ENCODE results near the gene CTNNAL1. TPM values are rescaled to one million over a fixed set of nuclear protein-coding genes. Genes with fewer than 3 reads are reported as not detected.

CTNNAL1 gene
- total RNA-seq, 2 experiments from 2014 or later = 4.9 to 5.3 TPM

DNA sequence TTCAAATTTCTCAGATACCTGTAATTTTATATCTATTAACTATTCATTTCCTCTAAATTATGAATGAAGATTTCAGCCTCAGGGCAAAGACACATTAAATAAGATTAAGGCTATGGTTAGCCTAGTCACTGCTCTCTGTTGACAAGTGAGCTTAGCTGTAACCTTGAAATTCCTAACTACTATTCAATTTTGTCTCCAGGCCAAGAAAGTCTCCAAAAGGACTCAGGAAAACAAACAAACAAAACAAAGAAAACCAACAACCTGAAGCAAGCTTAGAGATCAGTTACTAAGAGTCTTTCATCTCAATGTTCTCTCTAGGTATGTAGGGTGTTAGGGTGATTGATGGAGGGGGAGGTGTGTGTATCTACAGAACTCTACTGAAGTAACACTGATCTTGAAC is 9.6 kb upstream of the CTNNAL1 start:
- Histone ChIP-seq H3K27me3 (ENCODE audit: control insufficient read depth in 1 of 2, insufficient read depth in 2 of 2, low read length in 2 of 2) (no peaks in the 10 kb centered on the region), H3K27ac (ENCODE audit: low read depth in 1 of 2, low read length in 2 of 2) (no peak overlapping the region), H3K4me1 (ENCODE audit: insufficient read depth, low read length) (no peaks in the 10 kb centered on the region), H3K4me3 (ENCODE audit: low read length) (no peak overlapping the region), H3K36me3 (ENCODE audit: insufficient read depth, low read length) (peaks cover 43% of the 10 kb centered on the region), H3K9me3 (ENCODE audit: control insufficient read depth in 1 of 2, insufficient read depth in 1 of 2, low read length in 2 of 2) (no peaks in the 10 kb centered on the region)
- ChIA-PET CTCF (no interaction called here), POLR2A (no interaction called here)
- Mint-ChIP-seq H3K4me1 (ENCODE audit: low read depth) (peaks cover 24% of the 10 kb centered on the region), H3K36me3 (ENCODE audit: low read depth) (peaks cover 66% of the 10 kb centered on the region), H3K27ac (peak overlapping the region; percentile 32), H3K27me3 (no peaks in the 10 kb centered on the region), H3K9me3 (no peaks in the 10 kb centered on the region), H3K4me3 (no peak overlapping the region)
- intact Hi-C loops (cut with DNase I, micrococcal nuclease) = no loop called here
- TF ChIP-seq CTCF (IDR thresholded peaks at IDR 0.05) = no peak
- ATAC-seq (ENCODE audit: poor library complexity) = no peak
- DNase-seq = no peak

- no peaks in the 10 kb centered on the region for H3K27me3 Mint-ChIP-seq
- no peaks in the 10 kb centered on the region for H3K9me3 Mint-ChIP-seq
- no peaks in the 10 kb centered on the region for H3K27me3 ChIP-seq (ENCODE audit: control insufficient read depth in 1 of 2, insufficient read depth in 2 of 2, low read length in 2 of 2)
- H3K9me3 ChIP-seq (ENCODE audit: control insufficient read depth in 1 of 2, insufficient read depth in 1 of 2, low read length in 2 of 2) = no peaks in the 10 kb centered on the region
- H3K4me3 ChIP-seq (ENCODE audit: low read length) = no peak overlapping the region
- ChIA-PET CTCF (no interaction called here), POLR2A (no interaction called here)
- H3K36me3 Mint-ChIP-seq (ENCODE audit: low read depth) = peaks cover 50% of the 10 kb centered on the region
- peaks cover 31% of the 10 kb centered on the region for H3K36me3 ChIP-seq (ENCODE audit: insufficient read depth, low read length)
- intact Hi-C loops (cut with DNase I, micrococcal nuclease) = no loop called here
- DNase-seq = no peak
- no peak for ATAC-seq (ENCODE audit: poor library complexity)
- no peak overlapping the region for H3K4me3 Mint-ChIP-seq
- H3K4me1 ChIP-seq (ENCODE audit: insufficient read depth, low read length) = no peaks in the 10 kb centered on the region
- H3K27ac ChIP-seq (ENCODE audit: low read depth in 1 of 2, low read length in 2 of 2) = no peak overlapping the region
- H3K27ac Mint-ChIP-seq = peak overlapping the region; percentile 42
- H3K4me1 Mint-ChIP-seq (ENCODE audit: low read depth) = peaks cover 18% of the 10 kb centered on the region
- no peak for TF ChIP-seq CTCF (IDR thresholded peaks at IDR 0.05)
These were observed 7.5 kb upstream of the CTNNAL1 start for GRCh38 chr9:109020581-109021511.

GRCh38 chr9:109020113-109020512 is 6.8 kb upstream of the CTNNAL1 start:
- Mint-ChIP-seq H3K4me1 (ENCODE audit: low read depth) (peaks cover 16% of the 10 kb centered on the region), H3K27ac (peak overlapping the region; percentile 42), H3K36me3 (ENCODE audit: low read depth) (peaks cover 48% of the 10 kb centered on the region), H3K9me3 (no peaks in the 10 kb centered on the region), H3K27me3 (no peaks in the 10 kb centered on the region), H3K4me3 (no peak overlapping the region)
- ChIA-PET POLR2A (no interaction called here), CTCF (no interaction called here)
- H3K4me3 ChIP-seq (ENCODE audit: low read length) = no peak overlapping the region
- ATAC-seq (ENCODE audit: poor library complexity) (no peak), DNase-seq (no peak)
- no peaks in the 10 kb centered on the region for H3K9me3 ChIP-seq (ENCODE audit: control insufficient read depth in 1 of 2, insufficient read depth in 1 of 2, low read length in 2 of 2)
- TF ChIP-seq CTCF (IDR thresholded peaks at IDR 0.05) = no peak
- H3K27me3 ChIP-seq (ENCODE audit: control insufficient read depth in 1 of 2, insufficient read depth in 2 of 2, low read length in 2 of 2) = no peaks in the 10 kb centered on the region
- H3K36me3 ChIP-seq (ENCODE audit: insufficient read depth, low read length) = peaks cover 28% of the 10 kb centered on the region
- H3K4me1 ChIP-seq (ENCODE audit: insufficient read depth, low read length) = no peaks in the 10 kb centered on the region
- H3K27ac ChIP-seq (ENCODE audit: low read depth in 1 of 2, low read length in 2 of 2) = no peak overlapping the region
- intact Hi-C loops (cut with DNase I, micrococcal nuclease) = no loop called here
